Measurements from ENCODE around the gene CRELD2.
"Not testable (repeated sequence)": the region's sequence is repeated elsewhere in the genome, so short reads cannot be mapped to it uniquely, and the experiment has no call there.

The CRELD2 gene

DNA sequence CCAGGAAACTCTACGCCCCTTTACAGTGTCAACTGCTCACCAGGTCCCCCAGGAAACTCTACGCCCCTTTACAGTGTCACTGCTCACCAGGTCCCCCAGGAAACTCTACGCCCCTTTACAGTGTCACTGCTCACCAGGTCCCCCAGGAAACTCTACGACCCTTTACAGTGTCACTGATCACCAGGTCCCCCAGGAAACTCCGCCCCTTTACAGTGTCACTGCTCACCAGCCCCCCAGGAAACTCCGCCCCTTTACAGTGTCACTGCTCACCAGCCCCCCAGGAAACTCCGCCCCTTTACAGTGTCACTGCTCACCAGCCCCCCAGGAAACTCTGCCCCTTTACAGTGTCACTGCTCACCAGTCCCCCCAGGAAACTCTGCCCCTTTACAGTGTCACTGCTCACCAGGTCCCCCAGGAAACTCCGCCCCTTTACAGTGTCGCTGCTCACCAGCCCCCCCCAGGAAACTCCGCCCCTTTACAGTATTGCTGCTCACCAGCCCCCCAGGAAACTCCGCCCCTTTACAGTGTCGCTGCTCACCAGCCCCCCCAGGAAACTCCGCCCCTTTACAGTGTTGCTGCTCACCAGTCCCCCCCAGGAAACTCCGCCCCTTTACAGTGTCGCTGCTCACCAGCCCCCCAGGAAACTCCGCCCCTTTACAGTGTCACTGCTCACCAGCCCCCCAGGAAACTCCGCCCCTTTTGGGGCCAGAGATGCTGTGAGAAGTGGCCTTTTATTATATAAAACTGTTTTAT lies 26.8 kb downstream of the CRELD2 start:
- DNase-seq (ENCODE audit: low read depth, low spot score), result not testable (repeated sequence)

GRCh38 chr22:49946612-49947295 lies 28.3 kb downstream of the CRELD2 start:
- no peak for DNase-seq (ENCODE audit: low read depth, low spot score)

GRCh38 chr22:49947296-49947622 lies 28.8 kb downstream of the CRELD2 start:
- no peak for DNase-seq (ENCODE audit: low read depth, low spot score)

DNA sequence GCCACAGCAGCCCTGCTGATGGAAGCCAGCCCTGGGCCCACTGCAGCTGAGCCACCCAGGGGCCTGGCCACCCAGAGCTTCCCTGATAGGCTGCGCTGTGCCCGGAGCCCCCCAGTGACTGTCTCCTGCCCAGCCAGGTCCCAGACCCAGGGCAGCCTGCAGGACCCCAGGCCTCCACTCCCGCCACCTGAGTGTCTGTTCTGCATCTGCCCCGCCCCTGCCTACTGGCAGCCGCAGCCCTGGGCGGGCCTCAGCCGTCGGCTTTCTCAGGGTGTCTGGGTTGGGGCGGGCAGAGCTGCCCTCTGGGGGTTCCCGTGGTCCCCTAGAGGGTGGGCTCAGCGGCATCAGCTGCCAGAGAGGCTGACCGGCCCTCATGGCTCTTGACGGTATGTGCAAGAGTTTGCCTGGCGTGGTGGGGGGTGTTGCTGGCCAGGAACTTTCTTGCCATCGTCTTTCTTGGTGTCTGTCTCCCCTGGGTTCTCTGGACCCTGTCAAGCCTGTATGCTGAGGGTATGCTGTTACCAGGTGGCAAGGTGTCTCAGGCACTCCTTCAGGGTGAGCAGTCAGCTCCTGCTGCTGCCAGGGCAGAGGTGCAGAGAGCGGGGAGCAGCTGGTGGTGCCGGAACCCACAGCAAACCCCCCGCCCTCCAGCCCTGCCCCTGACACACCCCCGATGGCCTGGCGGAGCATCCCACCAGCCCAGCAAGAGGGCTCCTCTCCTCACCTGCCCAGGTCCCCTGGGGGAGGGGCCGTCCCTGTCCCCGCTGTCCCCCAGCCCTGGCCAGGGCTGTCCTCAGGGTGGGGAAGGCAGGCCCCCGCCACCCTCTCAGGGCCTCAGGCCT lies 29.9 kb downstream of the CRELD2 start:
- no peak for DNase-seq (ENCODE audit: low read depth, low spot score)

DNA sequence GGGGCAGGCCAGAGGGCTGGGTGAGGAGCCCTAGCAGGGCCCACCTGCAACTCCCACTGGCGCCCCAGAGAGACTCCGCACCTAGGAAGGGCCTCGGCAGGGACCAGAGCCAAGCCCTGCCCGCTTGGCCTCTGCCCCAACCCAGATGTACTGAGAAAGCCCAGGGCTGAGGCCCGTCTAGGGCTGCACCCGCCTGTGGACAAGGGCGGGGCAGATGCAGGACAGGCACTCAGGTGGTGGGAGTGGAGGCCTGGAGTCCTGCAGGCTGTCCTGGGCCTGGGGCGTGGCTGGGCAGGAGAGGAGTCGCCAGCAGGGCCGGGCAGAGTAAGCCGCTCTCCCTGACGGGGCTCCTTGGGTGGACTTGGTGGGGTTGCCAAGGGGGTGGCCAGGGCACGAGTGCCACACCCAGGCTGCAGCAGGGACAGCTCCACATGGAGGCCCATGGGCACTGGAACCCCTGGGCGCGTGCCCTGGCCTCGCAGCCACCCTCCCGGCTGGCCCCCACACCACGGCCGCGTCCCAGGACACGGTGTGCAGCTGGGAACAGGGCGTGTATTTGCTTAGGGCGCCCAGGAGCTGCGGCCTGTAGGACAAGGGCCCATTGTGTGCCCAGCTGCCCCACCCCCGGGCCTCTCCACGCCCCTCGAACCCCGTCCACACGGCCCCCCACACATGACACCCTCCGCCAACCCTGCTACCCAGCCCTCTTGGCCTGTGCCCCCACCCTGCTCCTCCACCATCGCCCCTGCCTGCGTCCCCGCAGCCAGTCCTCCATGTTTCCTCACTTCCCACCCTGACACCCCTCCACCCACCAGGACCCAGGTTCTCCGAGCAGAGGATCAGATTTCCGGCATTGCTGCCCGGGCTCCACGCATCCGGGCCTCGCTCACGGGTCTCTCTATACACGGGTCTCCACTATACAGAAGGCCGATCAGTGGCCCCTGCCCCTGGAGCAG lies 30.8 kb downstream of the CRELD2 start:
- DNase-seq (ENCODE audit: low read depth, low spot score), result no peak

- no peak for DNase-seq (ENCODE audit: low read depth, low spot score)
Measured at GRCh38 chr22:49949914-49950292, 31.5 kb downstream of the CRELD2 start.

DNA sequence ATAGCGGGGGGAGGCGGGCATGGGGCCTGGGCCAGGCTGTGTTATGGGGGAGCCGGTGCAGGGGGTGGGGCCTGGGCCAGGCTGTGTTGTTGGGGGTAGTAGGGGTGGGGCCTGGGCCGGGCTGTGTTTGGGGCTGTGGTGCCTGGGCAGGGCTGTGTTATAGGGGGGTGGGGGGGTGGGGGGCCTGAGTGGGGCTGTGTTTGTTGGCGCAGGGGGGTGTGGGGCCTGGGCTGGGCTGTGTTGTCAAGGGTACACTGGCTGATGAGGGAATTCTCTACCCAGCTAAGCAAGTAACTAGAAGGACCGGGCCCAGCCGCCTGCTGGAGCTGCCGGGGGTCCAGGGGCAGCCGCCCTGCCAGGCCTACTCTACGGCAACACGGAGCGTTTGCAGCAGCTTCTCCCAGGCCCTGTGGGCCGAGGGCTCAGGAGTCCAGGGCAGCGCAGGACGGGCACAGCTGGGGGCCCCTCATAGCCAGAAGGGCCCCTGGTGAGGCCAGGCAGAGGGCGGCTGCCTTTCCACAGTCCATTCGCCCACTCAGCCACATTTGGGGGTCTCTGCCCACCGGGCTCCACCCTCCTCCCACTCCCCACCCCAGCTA lies 32.1 kb downstream of the CRELD2 start:
- DNase-seq (ENCODE audit: low read depth, low spot score), result no peak

- DNase-seq (ENCODE audit: low read depth, low spot score), result no peak
Measured at GRCh38 chr22:49951000-49951677, 32.7 kb downstream of the CRELD2 start.

GRCh38 chr22:49951678-49951985 lies 33.2 kb downstream of the CRELD2 start:
- DNase-seq (ENCODE audit: low read depth, low spot score), result no peak

DNA sequence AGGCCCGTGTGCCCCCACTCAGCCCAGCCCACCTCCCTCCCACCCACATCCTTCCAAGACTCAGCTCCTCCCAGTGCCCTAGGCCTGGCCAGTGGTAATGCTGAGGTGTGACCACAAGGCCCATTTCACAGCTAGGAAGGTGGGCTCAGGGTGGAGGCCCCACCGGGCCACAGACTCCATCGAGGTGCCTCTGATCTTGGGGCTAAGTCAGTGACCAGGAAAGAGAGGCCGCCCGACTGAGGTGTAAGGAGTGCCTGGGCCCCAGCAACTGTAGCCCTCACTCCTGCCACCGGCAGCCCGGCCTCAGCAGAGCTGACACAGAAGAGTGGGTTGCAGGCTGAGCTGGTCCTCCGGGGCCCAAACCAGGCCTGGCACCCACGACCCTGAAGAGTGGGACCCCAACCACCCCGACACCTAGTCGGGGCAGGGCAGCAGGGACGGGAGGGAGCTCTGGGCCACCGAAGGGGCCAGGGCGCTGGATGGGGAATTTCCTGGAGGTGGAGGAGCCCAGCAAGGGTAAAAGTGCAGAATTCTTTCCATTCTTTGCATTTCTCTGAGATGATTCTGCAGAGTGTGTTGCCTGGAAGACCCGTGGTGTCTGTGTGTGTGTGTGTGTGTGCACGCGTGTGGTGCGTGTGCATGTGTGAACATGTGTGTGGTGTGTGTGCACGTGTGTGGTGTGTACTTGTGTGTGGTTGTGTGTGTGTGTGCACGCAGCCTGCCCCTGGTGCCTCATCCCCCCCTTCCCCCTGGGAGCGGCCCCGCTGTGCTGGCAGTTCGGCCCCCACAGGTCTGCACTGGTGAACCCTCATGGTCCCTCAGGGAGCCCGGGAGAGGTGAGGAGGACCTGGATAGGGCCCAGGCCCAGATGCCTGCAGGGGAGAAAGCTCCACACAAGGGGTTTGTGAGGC lies 33.8 kb downstream of the CRELD2 start:
- no peak for DNase-seq (ENCODE audit: low read depth, low spot score)

GRCh38 chr22:49953027-49953679 lies 34.7 kb downstream of the CRELD2 start:
- no peak for DNase-seq (ENCODE audit: low read depth, low spot score)

DNA sequence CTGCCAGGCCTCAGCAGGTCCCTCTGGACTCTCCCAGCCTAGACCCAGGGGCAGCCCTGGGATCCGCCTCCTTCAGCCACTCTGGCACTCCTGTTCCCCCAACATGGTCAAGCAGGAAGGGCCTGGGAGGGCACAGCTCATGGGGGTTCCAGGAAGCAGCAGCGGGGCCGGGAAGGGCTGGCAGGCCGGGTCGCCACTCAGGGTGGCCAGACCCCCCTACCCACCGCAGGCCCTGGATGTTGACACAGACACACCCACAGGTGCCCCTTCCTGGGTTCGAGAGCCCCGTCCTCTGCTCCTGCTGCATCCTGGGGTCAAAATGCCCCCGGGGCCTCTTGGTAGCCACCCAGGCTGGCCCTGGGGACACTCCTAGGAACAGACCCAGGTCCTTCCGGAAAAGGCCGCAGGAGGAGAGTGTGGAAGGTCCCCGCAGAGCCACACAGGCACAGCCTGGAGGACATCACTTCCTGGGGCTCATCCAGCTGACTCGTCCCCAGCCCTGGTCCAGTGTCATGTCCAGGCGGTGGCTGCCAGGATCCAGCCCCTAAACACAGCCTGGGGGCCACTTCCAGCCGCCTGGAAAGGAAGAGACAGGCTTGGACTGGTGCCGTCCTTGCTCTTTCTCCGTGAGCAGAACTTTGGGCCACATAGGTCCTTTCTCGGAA lies 35.4 kb downstream of the CRELD2 start:
- DNase-seq (ENCODE audit: low read depth, low spot score), result no peak

GRCh38 chr22:49954354-49954753 lies 35.9 kb downstream of the CRELD2 start:
- no peak for DNase-seq (ENCODE audit: low read depth, low spot score)

DNA sequence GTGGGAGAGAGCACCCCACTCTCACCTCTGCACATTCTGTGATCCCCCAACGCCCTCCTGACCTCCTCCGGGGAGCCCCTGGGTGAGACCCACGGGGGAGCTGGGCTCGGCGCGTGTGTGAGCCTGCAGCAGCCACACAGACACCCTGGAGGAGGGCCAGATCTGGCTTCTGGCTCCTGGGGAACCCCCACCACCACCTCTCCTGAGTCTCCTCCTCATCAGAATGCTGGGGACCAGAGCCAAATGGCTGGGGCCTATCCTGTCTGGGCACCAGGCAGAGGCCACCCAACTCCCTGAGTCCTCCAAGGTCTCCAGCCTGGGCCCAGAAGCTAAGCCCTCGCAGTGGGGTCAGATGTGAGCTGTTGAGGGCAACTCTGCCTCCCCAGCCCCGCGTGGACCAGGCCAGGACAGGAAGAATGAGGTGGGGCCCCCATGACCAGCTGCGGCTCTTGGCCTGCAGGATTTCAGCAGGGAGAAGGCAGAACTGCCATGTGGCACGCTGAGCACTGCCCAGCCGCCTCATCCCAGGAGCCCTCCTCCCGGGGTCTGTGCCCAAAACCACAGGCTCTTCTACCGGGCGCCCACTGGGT lies 36.7 kb downstream of the CRELD2 start:
- no peak for DNase-seq (ENCODE audit: low read depth, low spot score)

DNA sequence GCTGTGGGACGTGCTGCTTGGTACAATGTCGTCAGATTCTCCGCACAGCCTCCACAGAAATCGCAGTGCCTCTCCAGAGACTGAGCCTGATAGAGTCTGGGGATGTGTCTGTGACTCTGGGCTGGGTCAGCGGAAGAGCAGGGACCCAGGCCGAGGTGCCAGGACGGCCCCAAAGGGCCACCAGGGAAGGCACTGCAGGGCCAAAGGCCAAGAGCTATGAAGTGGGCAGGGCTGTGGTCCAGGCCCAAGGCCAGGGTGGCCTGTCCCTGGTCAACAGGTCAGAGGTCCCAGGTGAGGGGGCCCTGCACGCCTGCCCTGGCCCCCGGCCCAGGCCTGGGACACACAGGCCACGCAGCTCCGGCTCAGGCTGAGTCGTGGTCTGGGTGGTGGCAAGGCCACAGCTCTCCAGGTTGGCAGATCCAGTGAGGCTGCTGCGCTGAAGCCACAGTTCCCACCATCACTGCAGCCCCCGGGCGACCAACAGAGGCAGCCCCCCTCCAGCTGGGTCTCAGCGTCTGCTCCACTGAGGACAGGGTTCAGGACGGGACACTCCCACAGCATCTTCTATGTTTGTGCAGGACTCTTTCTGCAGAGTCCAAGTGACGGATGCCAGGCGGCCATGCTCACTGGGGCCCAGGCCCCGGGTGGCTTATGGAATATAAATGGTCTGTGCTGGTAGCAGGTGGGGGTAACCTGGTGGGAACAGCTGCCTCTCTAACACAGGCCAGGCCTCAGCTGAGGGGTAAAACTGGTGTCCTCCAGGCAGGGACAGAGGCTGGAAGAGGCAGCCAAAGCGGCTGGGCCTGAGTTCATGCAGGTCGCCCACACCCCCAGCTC lies 37.4 kb downstream of the CRELD2 start:
- DNase-seq (ENCODE audit: low read depth, low spot score), result no peak

DNA sequence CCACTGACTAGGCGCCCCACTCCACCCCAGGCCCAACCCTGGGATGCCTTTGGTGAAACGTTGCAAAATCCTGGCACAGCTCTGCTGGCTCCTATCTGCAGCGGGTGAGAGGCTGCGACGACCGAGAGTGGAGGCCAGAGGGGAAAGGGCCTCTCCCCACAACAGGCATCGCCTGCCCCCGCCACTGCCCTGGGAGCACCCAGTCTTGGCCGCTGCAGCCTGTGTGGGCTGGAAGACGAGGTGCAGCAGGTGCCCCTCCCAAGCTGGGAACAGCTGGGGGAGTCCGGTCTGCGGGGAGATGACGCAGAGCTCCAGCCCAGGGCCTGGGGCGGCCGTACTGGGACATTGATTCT lies 38.0 kb downstream of the CRELD2 start:
- no peak for DNase-seq (ENCODE audit: low read depth, low spot score)
